HEK293T (cell line): ENCODE results near the gene APEX2.

Source experiments
- CTCF ChIA-PET: fragments of 350-600 bp; formaldehyde crosslinking; extraction: SDS; loops from one replicate; lab custom pipeline; 2021; ENCODE audit warnings: antibody characterized with exemption, inconsistent platforms; lab: Yijun Ruan, JAX
- POLR2A ChIA-PET: fragments of 350-600 bp; formaldehyde crosslinking; extraction: SDS; loops from one replicate; lab custom pipeline; 2020; ENCODE audit warnings: antibody characterized with exemption, inconsistent platforms; lab: Yijun Ruan, JAX
- DNase-seq: peaks from one replicate; pipeline ENCODE4 v3.0.0; 2012; ENCODE audit warnings: mixed read lengths; ENCODE audit errors: extremely low spot score
- ARNT ChIP-seq: fragments of 450-650 bp; IDR thresholded peaks from 2 replicates; pipeline ENCODE4 v1.6.1; 2017; ENCODE audit warnings: mild to moderate bottlenecking
- BHLHE40 ChIP-seq: fragments of 450-650 bp; IDR thresholded peaks from 2 replicates; pipeline ENCODE4 v1.6.1; 2016; ENCODE audit warnings: mild to moderate bottlenecking, moderate library complexity, borderline replicate concordance
- CTBP1 ChIP-seq: fragments of 450-650 bp; IDR thresholded peaks from 2 replicates; pipeline ENCODE4 v1.6.1; 2016; ENCODE audit warnings: borderline replicate concordance
- ELF4 ChIP-seq: fragments of 450-650 bp; IDR thresholded peaks from 2 replicates; pipeline ENCODE4 v1.6.1; 2017; ENCODE audit warnings: antibody characterized with exemption
- FOXA1 ChIP-seq: fragments of 450-650 bp; IDR thresholded peaks from 2 replicates; pipeline ENCODE4 v1.6.1; 2016; ENCODE audit warnings: mild to moderate bottlenecking
- FOXK2 ChIP-seq: fragments of 450-650 bp; IDR thresholded peaks from 2 replicates; pipeline ENCODE4 v1.6.1; 2016; ENCODE audit warnings: mild to moderate bottlenecking
- FOXM1 ChIP-seq: fragments of 450-650 bp; IDR thresholded peaks from 2 replicates; pipeline ENCODE4 v1.6.1; 2017; ENCODE audit warnings: mild to moderate bottlenecking, borderline replicate concordance
- HDGF ChIP-seq: fragments of 450-650 bp; IDR thresholded peaks from 2 replicates; pipeline ENCODE4 v1.6.1; 2017; ENCODE audit warnings: antibody characterized with exemption, borderline replicate concordance
- L3MBTL2 ChIP-seq: fragments of 450-650 bp; conservative IDR thresholded peaks from 2 replicates; pipeline ENCODE4 v1.6.1; 2016; ENCODE audit warnings: mild to moderate bottlenecking
- LEF1 ChIP-seq: fragments of 450-650 bp; IDR thresholded peaks from 2 replicates; pipeline ENCODE4 v1.6.1; 2017; ENCODE audit warnings: mild to moderate bottlenecking, borderline replicate concordance
- NFRKB ChIP-seq: fragments of 450-650 bp; IDR thresholded peaks from 2 replicates; pipeline ENCODE4 v1.6.1; 2016; ENCODE audit warnings: mild to moderate bottlenecking, moderate library complexity
- PKNOX1 ChIP-seq: fragments of 450-650 bp; IDR thresholded peaks from 2 replicates; pipeline ENCODE4 v1.6.1; 2016
- SP1 ChIP-seq: fragments of 450-650 bp; IDR thresholded peaks from 2 replicates; pipeline ENCODE4 v1.6.1; 2017
- SUZ12 ChIP-seq: fragments of 450-650 bp; IDR thresholded peaks from 2 replicates; pipeline ENCODE4 v1.6.1; 2016; ENCODE audit warnings: mild to moderate bottlenecking
- TARDBP ChIP-seq: fragments of 450-650 bp; IDR thresholded peaks from 2 replicates; pipeline ENCODE4 v1.6.1; 2016
- ZNF384 ChIP-seq: fragments of 450-650 bp; IDR thresholded peaks from 2 replicates; pipeline ENCODE4 v1.6.1; 2016

The APEX2 gene

GRCh38 chrX:55007656-55008055, 7.5 kb downstream of the APEX2 start:
- ChIA-PET CTCF (interaction anchor here (0.5 kb wide), 2 partner anchors 275 to 635 kb away, joined by 3 read pairs; no protein-coding TSS in a partner anchor), POLR2A (interaction anchor here (2.5 kb wide), 1 partner anchor 8 kb away, joined by 16 read pairs; the partner anchor contains the start of gene APEX2)
- DNase-seq = no peak
- TF ChIP-seq SP1 (no peak), BHLHE40 (no peak), FOXA1 (no peak), L3MBTL2 (no peak), NFRKB (no peak), ARNT (no peak), FOXK2 (no peak), PKNOX1 (no peak), LEF1 (no peak), FOXM1 (no peak), HDGF (no peak), ELF4 (no peak), CTBP1 (no peak), TARDBP (no peak), SUZ12 (no peak), ZNF384 (no peak)

GRCh38 chrX:55008571-55009358, 8.6 kb downstream of the APEX2 start:
- no peak for TF ChIP-seq ELF4
- no peak for TF ChIP-seq FOXM1
- TF ChIP-seq SP1 = no peak
- TF ChIP-seq SUZ12 = no peak
- no peak for TF ChIP-seq LEF1
- TF ChIP-seq FOXA1 = no peak
- no peak for TF ChIP-seq TARDBP
- no peak for TF ChIP-seq FOXK2
- no peak for TF ChIP-seq PKNOX1
- TF ChIP-seq CTBP1 = no peak
- TF ChIP-seq BHLHE40 = no peak
- TF ChIP-seq ZNF384 = no peak
- no peak for TF ChIP-seq NFRKB
- no peak for TF ChIP-seq HDGF
- TF ChIP-seq L3MBTL2 = no peak
- POLR2A ChIA-PET = interaction anchor here (2.5 kb wide), 1 partner anchor 9 kb away, joined by 16 read pairs; the partner anchor contains the start of gene APEX2
- DNase-seq = no peak
- CTCF ChIA-PET = no interaction called here

GRCh38 chrX:55011294-55011693, 11.1 kb downstream of the APEX2 start:
- TF ChIP-seq BHLHE40 = no peak
- TF ChIP-seq ARNT = no peak
- TF ChIP-seq ELF4 = no peak
- no peak for TF ChIP-seq CTBP1
- TF ChIP-seq SUZ12 = no peak
- TF ChIP-seq ZNF384 = no peak
- no peak for TF ChIP-seq FOXM1
- no peak for TF ChIP-seq L3MBTL2
- no peak for TF ChIP-seq LEF1
- ChIA-PET POLR2A (interaction anchor here (5.4 kb wide), 1 partner anchor 11 kb away, joined by 24 read pairs; the partner anchor contains the start of gene APEX2), CTCF (no interaction called here)
- DNase-seq = no peak

DNA sequence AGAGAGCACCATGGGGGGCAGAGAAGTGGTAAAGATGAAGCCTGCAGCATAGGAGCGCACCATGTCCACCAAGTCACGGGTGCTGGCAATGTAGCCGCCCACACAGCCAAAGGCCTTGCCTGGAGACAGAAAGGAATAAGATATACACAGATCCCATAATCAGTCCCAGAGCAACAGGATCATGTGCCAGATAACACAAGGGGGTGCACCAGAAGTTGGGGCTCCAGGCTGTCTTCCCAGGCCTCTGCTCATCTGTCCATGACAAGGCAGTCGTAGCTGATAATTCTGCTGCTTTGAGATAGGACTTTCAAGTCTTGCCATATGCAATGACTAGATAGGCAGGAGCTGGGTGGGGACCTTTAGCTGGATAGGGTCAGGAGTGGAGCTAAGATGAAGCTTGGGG, 14.7 kb downstream of the APEX2 start:
- no peak for TF ChIP-seq SUZ12
- TF ChIP-seq NFRKB = no peak
- TF ChIP-seq ARNT = no peak
- no peak for TF ChIP-seq FOXM1
- TF ChIP-seq FOXK2 = no peak
- TF ChIP-seq HDGF = no peak
- TF ChIP-seq BHLHE40 = no peak
- TF ChIP-seq TARDBP = no peak
- TF ChIP-seq CTBP1 = no peak
- DNase-seq = no peak
- CTCF ChIA-PET = no interaction called here
- POLR2A ChIA-PET = interaction anchor here (5.4 kb wide), 1 partner anchor 15 kb away, joined by 24 read pairs; the partner anchor contains the start of gene APEX2

DNA sequence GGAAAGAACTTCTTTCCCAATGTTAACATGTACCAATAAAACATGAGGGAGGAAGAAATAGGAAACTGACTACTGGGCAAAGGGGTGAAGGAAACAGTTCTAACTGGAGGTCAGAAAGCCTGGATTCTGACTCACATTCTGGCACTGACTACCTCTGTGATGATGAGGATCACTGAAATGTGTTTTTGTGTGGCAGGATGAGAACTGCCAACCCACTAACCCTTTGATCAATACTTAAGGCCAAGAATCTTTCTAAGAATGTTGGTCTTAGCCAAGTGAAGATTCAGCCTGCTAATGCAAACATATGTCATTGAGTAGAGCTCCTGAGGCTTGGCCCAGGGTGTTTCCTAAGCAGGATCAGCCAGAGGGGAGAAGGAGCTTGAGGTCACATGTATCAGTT, 26.0 kb downstream of the APEX2 start:
- no peak for DNase-seq
- ChIA-PET CTCF (no interaction called here), POLR2A (no interaction called here)
- no peak for TF ChIP-seq L3MBTL2

- CTCF ChIA-PET = no interaction called here
- POLR2A ChIA-PET = interaction anchor here (1.5 kb wide), 1 partner anchor 26 kb away, joined by 6 read pairs; the partner anchor contains the start of gene APEX2
- DNase-seq = no peak
Observed at GRCh38 chrX:55026840-55027239, 26.7 kb downstream of the APEX2 start.

More at GRCh38 chrX:55026840-55027239, 26.7 kb downstream of the APEX2 start:
- no peak for TF ChIP-seq PKNOX1
- TF ChIP-seq SUZ12 = no peak
- TF ChIP-seq FOXA1 = no peak
- no peak for TF ChIP-seq ELF4
- TF ChIP-seq BHLHE40 = no peak
- no peak for TF ChIP-seq ZNF384
- TF ChIP-seq HDGF = no peak
- TF ChIP-seq TARDBP = no peak
- no peak for TF ChIP-seq CTBP1
- TF ChIP-seq LEF1 = no peak
- no peak for TF ChIP-seq NFRKB
- no peak for TF ChIP-seq ARNT
- TF ChIP-seq SP1 = no peak
- TF ChIP-seq FOXK2 = no peak
